Right lobe of liver (tissue), 4 donors: ENCODE measurements around the gene HOXB7.

ENCODE experiments used
- CTCF ChIP-seq, 4 donors: fragments of 200-600 bp in 3 of 4; fragments of 450-650 bp in 1 of 4; IDR thresholded peaks; one replicate each; pipeline versions ENCODE4 v1.5.1 to v1.8.0; 2016 to 2022; ENCODE audit warnings: antibody characterized with exemption in 4 of 4, mild to moderate bottlenecking in 2 of 4
- POLR2A ChIP-seq: fragments of 450-650 bp; IDR thresholded peaks from one replicate; pipeline ENCODE4 v1.6.1; 2017; ENCODE audit warnings: antibody characterized with exemption, mild to moderate bottlenecking
- donor health status: DM: no; HTN: no; CAD: no.
- donor health status: DM: no; HTN: no; CAD: no.
- donor health status: DM: no; HTN: yes; CAD: no.

- TF ChIP-seq CTCF (IDR thresholded peaks at IDR 0.05), result no peak
- TF ChIP-seq POLR2A, result no peak
Observed at GRCh38 chr17:48563385-48563838, 47.4 kb downstream of the HOXB7 start.
